Gastroesophageal sphincter (tissue), 4 donors: Measurements from ENCODE around the gene MYL1. TPM values are rescaled to one million over a fixed set of nuclear protein-coding genes. Genes with fewer than 3 reads are reported as not detected.

Source experiments
- ATAC-seq: fragments of 150-250 bp; one replicate; pipeline ENCODE4 v1.9.1; 2016; ENCODE audit warnings: mild to moderate bottlenecking, moderate library complexity
- H3K27ac ChIP-seq, 4 donors: fragments of 200-600 bp; sonication (generic) in 3 of 4; 1 replicate in 3 of 4; 2 replicates in 1 of 4; pipeline ENCODE4 v1.5.1; 2016 to 2019
- H3K27me3 ChIP-seq: fragments of 200-600 bp; sonication (generic); one replicate; pipeline ENCODE4 v1.5.1; 2019
- H3K36me3 ChIP-seq, 2 donors: fragments of 200-600 bp; sonication (generic); one replicate each; pipeline ENCODE4 v1.5.1; 2019; ENCODE audit warnings: control low read depth in 1 of 2
- H3K4me1 ChIP-seq, 3 donors: fragments of 200-600 bp; sonication (generic); 1 replicate in 2 of 3; 2 replicates in 1 of 3; pipeline ENCODE4 v1.5.1; 2016 to 2019; ENCODE audit warnings: control low read depth in 2 of 3
- H3K4me3 ChIP-seq, 2 donors: fragments of 200-600 bp; sonication (generic); one replicate each; pipeline ENCODE4 v1.5.1; 2019; ENCODE audit warnings: mild to moderate bottlenecking in 1 of 2, moderate library complexity in 1 of 2
- H3K9me3 ChIP-seq, 3 donors: fragments of 200-600 bp; sonication (generic); one replicate each; pipeline ENCODE4 v1.5.1; 2017 to 2019; ENCODE audit warnings: control low read depth in 2 of 3
- EP300 ChIP-seq: sonication (generic); formaldehyde crosslinking; IDR thresholded peaks from one replicate; pipeline ENCODE4 v1.6.1; 2017; ENCODE audit warnings: antibody characterized with exemption, mild to moderate bottlenecking
- POLR2A ChIP-seq, 2 donors: fragments of 450-650 bp; IDR thresholded peaks; one replicate each; pipeline ENCODE4 v1.6.1; 2017; ENCODE audit warnings: antibody characterized with exemption in 2 of 2, mild to moderate bottlenecking in 2 of 2, moderate library complexity in 1 of 2
- POLR2AphosphoS5 ChIP-seq: sonication (generic); formaldehyde crosslinking; IDR thresholded peaks from one replicate; pipeline ENCODE4 v1.6.1; 2017; ENCODE audit warnings: antibody characterized with exemption
- WGBS, 2 donors: methylation state at CpG; one replicate each; pipeline ENCODE4 v1.1.5; 2018; ENCODE audit warnings: low coverage in 1 of 2; 5-methylcytosine and 5-hydroxymethylcytosine counted together
- total RNA-seq, 4 donors: library from RNA; depleted of rRNA; stranded (reverse); fragments of >200 nt; gene quantifications; one replicate each; pipeline ENCODE4 v1.1.0, GENCODE V29; 2016
- TF ChIP-seq, protein P1 (sequence below), 4 experiments: fragments of 200-600 bp in 2 of 4; fragments of 450-650 bp in 2 of 4; sonication (generic) in 1 of 4; IDR thresholded peaks; one replicate each; pipeline ENCODE4 v1.5.1; 2017 to 2019; ENCODE audit warnings: antibody characterized with exemption in 4 of 4, mild to moderate bottlenecking in 2 of 4, moderate library complexity in 2 of 4

MYL1 gene
- total RNA-seq, 4 donors from 2014 or later = not detected

GRCh38 chr2:210299866-210300373 is 15.1 kb downstream of the MYL1 start:
- Histone ChIP-seq H3K27ac (no peak overlapping the region), H3K36me3 (no peaks in the 10 kb centered on the region), H3K27me3 (no peaks in the 10 kb centered on the region), H3K4me3 (no peak overlapping the region), H3K4me1 (no peaks in the 10 kb centered on the region), H3K9me3 (no peaks in the 10 kb centered on the region)
- no peak for ATAC-seq
- TF ChIP-seq POLR2A (IDR thresholded peaks at IDR 0.05) (no peak), EP300 (no peak)
- TF ChIP-seq, protein P1, sequence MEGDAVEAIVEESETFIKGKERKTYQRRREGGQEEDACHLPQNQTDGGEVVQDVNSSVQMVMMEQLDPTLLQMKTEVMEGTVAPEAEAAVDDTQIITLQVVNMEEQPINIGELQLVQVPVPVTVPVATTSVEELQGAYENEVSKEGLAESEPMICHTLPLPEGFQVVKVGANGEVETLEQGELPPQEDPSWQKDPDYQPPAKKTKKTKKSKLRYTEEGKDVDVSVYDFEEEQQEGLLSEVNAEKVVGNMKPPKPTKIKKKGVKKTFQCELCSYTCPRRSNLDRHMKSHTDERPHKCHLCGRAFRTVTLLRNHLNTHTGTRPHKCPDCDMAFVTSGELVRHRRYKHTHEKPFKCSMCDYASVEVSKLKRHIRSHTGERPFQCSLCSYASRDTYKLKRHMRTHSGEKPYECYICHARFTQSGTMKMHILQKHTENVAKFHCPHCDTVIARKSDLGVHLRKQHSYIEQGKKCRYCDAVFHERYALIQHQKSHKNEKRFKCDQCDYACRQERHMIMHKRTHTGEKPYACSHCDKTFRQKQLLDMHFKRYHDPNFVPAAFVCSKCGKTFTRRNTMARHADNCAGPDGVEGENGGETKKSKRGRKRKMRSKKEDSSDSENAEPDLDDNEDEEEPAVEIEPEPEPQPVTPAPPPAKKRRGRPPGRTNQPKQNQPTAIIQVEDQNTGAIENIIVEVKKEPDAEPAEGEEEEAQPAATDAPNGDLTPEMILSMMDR (IDR thresholded peaks at IDR 0.05) = no peak
- 58 to 73% methylated on average over 3 of the region's 3 CpGs for WGBS, 2 donors

- H3K27me3 ChIP-seq = no peaks in the 10 kb centered on the region
- H3K36me3 ChIP-seq = no peaks in the 10 kb centered on the region
- 78% methylated on average over 2 of the region's 2 CpGs for whole genome bisulfite sequencing, 2 donors
- H3K27ac ChIP-seq = no peak overlapping the region
- TF ChIP-seq POLR2A (IDR thresholded peaks at IDR 0.05) (no peak), POLR2AphosphoS5 (no peak), EP300 (no peak)
- TF ChIP-seq, protein P1 (IDR thresholded peaks at IDR 0.05) = no peak
- H3K4me1 ChIP-seq = no peaks in the 10 kb centered on the region
- peaks cover 0 to 15% (median 0%) of the 10 kb centered on the region in 3 donors for H3K9me3 ChIP-seq
- no peak for ATAC-seq
- H3K4me3 ChIP-seq = no peak overlapping the region
These were observed 26.6 kb downstream of the MYL1 start for GRCh38 chr2:210288408-210288807.

- H3K4me1 ChIP-seq = no peaks in the 10 kb centered on the region
- no peaks in the 10 kb centered on the region for H3K36me3 ChIP-seq
- TF ChIP-seq POLR2AphosphoS5 = no peak
- no peak for TF ChIP-seq EP300
- TF ChIP-seq, protein P1 (IDR thresholded peaks at IDR 0.05) = no peak
- no peak for TF ChIP-seq POLR2A (IDR thresholded peaks at IDR 0.05)
- no peaks in the 10 kb centered on the region for H3K27me3 ChIP-seq
- peaks cover 0 to 26% (median 0%) of the 10 kb centered on the region in 3 donors for H3K9me3 ChIP-seq
- no peak overlapping the region for H3K27ac ChIP-seq
- ATAC-seq = no peak
- H3K4me3 ChIP-seq = no peak overlapping the region
These were observed 27.7 kb downstream of the MYL1 start for GRCh38 chr2:210287301-210287700.

GRCh38 chr2:210286123-210286680 is 28.8 kb downstream of the MYL1 start:
- no peak overlapping the region for H3K4me3 ChIP-seq
- no peak overlapping the region for H3K27ac ChIP-seq
- TF ChIP-seq POLR2AphosphoS5 = no peak
- no peak for TF ChIP-seq EP300
- TF ChIP-seq, protein P1 (IDR thresholded peaks at IDR 0.05) = no peak
- no peak for TF ChIP-seq POLR2A (IDR thresholded peaks at IDR 0.05)
- no peaks in the 10 kb centered on the region for H3K27me3 ChIP-seq
- H3K4me1 ChIP-seq = no peaks in the 10 kb centered on the region
- peaks cover 0 to 26% (median 0%) of the 10 kb centered on the region in 3 donors for H3K9me3 ChIP-seq
- H3K36me3 ChIP-seq = no peaks in the 10 kb centered on the region
- ATAC-seq = no peak

DNA sequence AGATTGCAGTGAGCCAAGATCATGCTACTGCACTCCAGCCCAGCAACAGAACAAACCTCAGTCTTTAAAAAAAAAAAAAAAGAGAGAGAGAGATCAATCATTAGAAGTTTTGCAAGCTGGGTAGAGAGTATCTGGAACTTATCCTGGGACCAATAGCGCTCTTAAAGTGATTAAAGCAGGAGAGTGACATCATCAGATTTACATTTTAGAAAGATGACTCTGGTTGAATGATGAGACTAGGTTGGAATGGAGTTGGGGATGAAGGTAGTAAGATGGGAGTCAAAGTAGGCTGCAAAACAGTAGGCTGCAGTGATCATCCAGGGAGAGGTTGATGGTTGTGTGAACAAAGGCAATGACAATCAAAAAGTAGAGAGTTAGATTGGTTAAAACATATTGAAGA is 37.8 kb downstream of the MYL1 start:
- Histone ChIP-seq H3K36me3 (no peaks in the 10 kb centered on the region), H3K4me1 (no peaks in the 10 kb centered on the region), H3K4me3 (no peak overlapping the region), H3K27ac (no peak overlapping the region), H3K9me3 (no peaks in the 10 kb centered on the region), H3K27me3 (no peaks in the 10 kb centered on the region)
- ATAC-seq = no peak
- TF ChIP-seq POLR2A (IDR thresholded peaks at IDR 0.05) (no peak), EP300 (no peak), POLR2AphosphoS5 (no peak)
- TF ChIP-seq, protein P1 (IDR thresholded peaks at IDR 0.05) = no peak
- 86 to 89% methylated on average over 1 of the region's 1 CpG for WGBS, 2 donors
